Measurements from ENCODE around the gene ACBD4. TPM values are rescaled to one million over a fixed set of nuclear protein-coding genes. Genes with fewer than 3 reads are reported as not detected.
A peak's percentile ranks its signal among the peaks of the same experiment; 100 is the strongest.

The ACBD4 gene
- total and polyA plus RNA-seq, 2 of the 13 experiments (the other 11 are each of a cell fraction or from before 2014, with no cell fraction given) = 16.1 to 26.9 TPM

- TF ChIP-seq CREB3 (CRISPR knock-in tag; IDR thresholded peaks at IDR 0.05) = no peak
- no peak for TF ChIP-seq ZNF234 (CRISPR knock-in tag; conservative IDR thresholded peaks at IDR 0.05)
- TF ChIP-seq FOSL1 (CRISPR knock-in tag; IDR thresholded peaks at IDR 0.05; ENCODE audit: borderline replicate concordance) = peak; percentile 28; the same call in 1 of the 2 replicates
- TF ChIP-seq RARA (CRISPR knock-in tag; IDR thresholded peaks at IDR 0.05) = peak; percentile 39; the same call in 1 of the 2 replicates
- TF ChIP-seq ZNF451 (CRISPR knock-in tag; IDR thresholded peaks at IDR 0.05) = 0 out of 2 replicates have a peak, but pooled peaks have one; percentile 41
- 0 out of 2 replicates have a peak, but pooled peaks have one; percentile 20 for TF ChIP-seq ZNF788 (CRISPR knock-in tag; IDR thresholded peaks at IDR 0.05; ENCODE audit: borderline replicate concordance)
- no peak for TF ChIP-seq REL (CRISPR knock-in tag; conservative IDR thresholded peaks at IDR 0.05)
- TF ChIP-seq BCL3 (CRISPR knock-in tag; IDR thresholded peaks at IDR 0.05) = no peak
- TF ChIP-seq HNRNPL (IDR thresholded peaks at IDR 0.05; ENCODE audit: low read depth, low read length) = no peak
- peak; percentile 73; the same call in 1 of the 2 replicates for TF ChIP-seq KAT8 (CRISPR knock-in tag; IDR thresholded peaks at IDR 0.05)
- TF ChIP-seq RFXAP (CRISPR knock-in tag; IDR thresholded peaks at IDR 0.05; ENCODE audit: borderline replicate concordance) = no peak
- 0 out of 2 replicates have a peak, but pooled peaks have one; percentile 65 for TF ChIP-seq YEATS2 (CRISPR knock-in tag; IDR thresholded peaks at IDR 0.05; ENCODE audit: borderline replicate concordance)
- TF ChIP-seq ZBTB3 (CRISPR knock-in tag; IDR thresholded peaks at IDR 0.05; ENCODE audit: borderline replicate concordance, low read depth) = no peak
- no peak for TF ChIP-seq NRL (CRISPR knock-in tag; IDR thresholded peaks at IDR 0.05; ENCODE audit: borderline replicate concordance)
- TF ChIP-seq PITX1 (CRISPR knock-in tag; IDR thresholded peaks at IDR 0.05) = peak; percentile 38; the same call in 1 of the 2 replicates
- TF ChIP-seq HMG20B (CRISPR knock-in tag; conservative IDR thresholded peaks at IDR 0.05) = no peak
- TF ChIP-seq ZNF678 (CRISPR knock-in tag; IDR thresholded peaks at IDR 0.05) = no peak
- TF ChIP-seq FOXP4 (CRISPR knock-in tag; IDR thresholded peaks at IDR 0.05) = peak; percentile 75
- TF ChIP-seq ZNF737 (CRISPR knock-in tag; IDR thresholded peaks at IDR 0.05; ENCODE audit: borderline replicate concordance) = no peak
- no peak for TF ChIP-seq ZNF207 (IDR thresholded peaks at IDR 0.05; ENCODE audit: borderline replicate concordance)
- TF ChIP-seq ZSCAN29 (CRISPR knock-in tag; conservative IDR thresholded peaks at IDR 0.05) = no peak
- no peak for TF ChIP-seq ISX (CRISPR knock-in tag; conservative IDR thresholded peaks at IDR 0.05)
- no peak for TF ChIP-seq KLF13 (CRISPR knock-in tag; IDR thresholded peaks at IDR 0.05)
- 0 out of 2 replicates have a peak, but pooled peaks have one; percentile 53 for TF ChIP-seq EEA1 (CRISPR knock-in tag; IDR thresholded peaks at IDR 0.05; ENCODE audit: borderline replicate concordance)
- no peak for TF ChIP-seq ZFP90 (CRISPR knock-in tag; IDR thresholded peaks at IDR 0.05; ENCODE audit: borderline replicate concordance)
- no peak for TF ChIP-seq KDM6A (CRISPR knock-in tag; IDR thresholded peaks at IDR 0.05; ENCODE audit: low read depth)
Observed at GRCh38 chr17:45101883-45102811, 33.3 kb upstream of the ACBD4 start (continued).
